ENCODE measurements around the gene BCL2L13.

DNA sequence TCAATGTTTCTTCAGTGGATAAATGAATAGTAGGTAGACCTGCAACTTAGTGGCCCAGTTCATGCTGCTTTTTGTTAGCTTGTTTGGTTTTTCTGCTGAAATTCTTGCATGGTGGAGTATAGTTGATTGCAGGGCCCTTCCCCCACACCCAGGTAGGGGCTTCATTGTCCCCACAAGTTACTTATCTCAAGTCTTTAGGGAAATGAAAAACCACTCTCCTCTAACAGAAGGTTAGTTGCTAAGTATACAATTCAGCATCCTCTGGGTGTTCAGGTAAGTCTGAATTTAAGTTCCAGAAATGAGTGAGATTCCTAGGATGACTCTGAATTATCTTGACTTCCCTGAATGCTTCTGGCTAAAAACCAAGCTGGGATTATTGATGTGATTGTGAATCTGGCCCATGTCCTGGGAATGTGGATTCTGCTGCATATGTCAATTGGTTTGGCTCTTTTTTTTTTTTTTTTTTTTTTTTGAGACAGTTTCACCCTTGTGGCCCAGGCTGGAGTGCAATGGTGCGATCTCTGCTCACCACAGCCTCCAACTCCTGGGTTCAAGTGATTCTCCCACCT lies 40.3 kb downstream of the BCL2L13 start:
- TF ChIP-seq POLR2A (IDR thresholded peaks at IDR 0.05) = no peak
- TF ChIP-seq, protein P1, sequence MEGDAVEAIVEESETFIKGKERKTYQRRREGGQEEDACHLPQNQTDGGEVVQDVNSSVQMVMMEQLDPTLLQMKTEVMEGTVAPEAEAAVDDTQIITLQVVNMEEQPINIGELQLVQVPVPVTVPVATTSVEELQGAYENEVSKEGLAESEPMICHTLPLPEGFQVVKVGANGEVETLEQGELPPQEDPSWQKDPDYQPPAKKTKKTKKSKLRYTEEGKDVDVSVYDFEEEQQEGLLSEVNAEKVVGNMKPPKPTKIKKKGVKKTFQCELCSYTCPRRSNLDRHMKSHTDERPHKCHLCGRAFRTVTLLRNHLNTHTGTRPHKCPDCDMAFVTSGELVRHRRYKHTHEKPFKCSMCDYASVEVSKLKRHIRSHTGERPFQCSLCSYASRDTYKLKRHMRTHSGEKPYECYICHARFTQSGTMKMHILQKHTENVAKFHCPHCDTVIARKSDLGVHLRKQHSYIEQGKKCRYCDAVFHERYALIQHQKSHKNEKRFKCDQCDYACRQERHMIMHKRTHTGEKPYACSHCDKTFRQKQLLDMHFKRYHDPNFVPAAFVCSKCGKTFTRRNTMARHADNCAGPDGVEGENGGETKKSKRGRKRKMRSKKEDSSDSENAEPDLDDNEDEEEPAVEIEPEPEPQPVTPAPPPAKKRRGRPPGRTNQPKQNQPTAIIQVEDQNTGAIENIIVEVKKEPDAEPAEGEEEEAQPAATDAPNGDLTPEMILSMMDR (IDR thresholded peaks at IDR 0.05) = no peak

Measured in thyroid gland (tissue), 4 donors.